Measurements from ENCODE around the gene DAZ2.
"Not testable (repeated sequence)": the region's sequence is repeated elsewhere in the genome, so short reads cannot be mapped to it uniquely, and the experiment has no call there.

DAZ2 gene

GRCh38 chrY:23219233-23219632 is at the start of gene DAZ2:
Gene DAZ2, plus strand, starts transcription at chrY:23219533. Its CDS starts 208 bp downstream, at chrY:23219741.
- not testable (repeated sequence) for DNase-seq

GRCh38 chrY:23198908-23199307 is 20.4 kb upstream of the DAZ2 start, which contains the start of gene DAZ1:
Gene DAZ1, minus strand, starts transcription at chrY:23199008. Its CDS starts 208 bp downstream, at chrY:23198800.
- not testable (repeated sequence) for DNase-seq

GRCh38 chrY:23207455-23207854 is 11.9 kb upstream of the DAZ2 start:
- DNase-seq, result not testable (repeated sequence)

DNA sequence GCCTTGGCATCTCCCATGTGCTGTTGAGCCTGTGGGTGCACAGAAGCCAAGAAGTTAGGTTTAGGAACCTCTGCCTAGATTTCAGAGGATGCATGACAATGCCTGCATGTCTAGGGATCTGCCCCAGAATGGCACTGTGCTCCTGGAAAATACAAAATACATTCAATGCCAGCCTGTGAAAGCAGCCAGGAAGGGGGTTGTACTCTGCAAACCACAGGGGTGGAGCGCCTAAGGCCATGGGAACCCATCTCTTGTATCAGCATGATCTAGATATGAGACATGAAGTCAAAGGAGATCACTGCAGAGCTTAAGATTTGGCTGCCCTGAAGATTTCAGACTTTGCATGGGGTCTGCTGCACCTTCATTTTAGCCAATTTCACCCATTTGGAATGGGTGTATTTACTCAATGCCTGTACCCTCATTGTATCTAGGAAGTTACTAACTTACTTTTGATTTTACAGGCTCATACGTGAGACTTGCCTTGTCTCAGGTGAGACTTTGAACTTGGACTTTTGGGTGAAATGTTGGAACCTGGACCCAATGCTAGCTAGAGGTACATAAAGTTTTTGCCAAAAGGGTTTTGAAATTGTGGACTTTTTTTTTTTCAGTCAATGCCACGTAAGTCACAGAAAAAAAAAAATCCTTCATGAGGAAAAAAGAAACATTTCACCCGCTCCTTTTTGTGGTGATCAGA is 9.4 kb upstream of the DAZ2 start:
- DNase-seq, result not testable (repeated sequence)

GRCh38 chrY:23210681-23211080 is 8.7 kb upstream of the DAZ2 start:
- not testable (repeated sequence) for DNase-seq

Data from OCI-M1 (cell line).